NCI-H128 (cell line): ENCODE measurements around the gene ABHD18.
"Not testable (repeated sequence)": the region's sequence is repeated elsewhere in the genome, so short reads cannot be mapped to it uniquely, and the experiment has no call there.

Experiments used
- DNase-seq: peaks from one replicate; lab custom pipeline; 2025; ENCODE audit not compliant: unreplicated experiment; lab: John Stamatoyannopoulos, UW

The ABHD18 gene

GRCh38 chr4:127965062-127965802, at the start of gene ABHD18, which contains the start of gene MFSD8:
Gene ABHD18, plus strand, starts transcription at chr4:127965406. Its CDS starts 17,550 bp downstream, at chr4:127982956.
Gene MFSD8, minus strand, starts transcription at chr4:127965173. Its CDS starts 40 bp downstream, at chr4:127965133.
- DNase-seq: peak; percentile 86

- DNase-seq: no peak
Observed at GRCh38 chr4:127916512-127916911, 48.7 kb upstream of the ABHD18 start.

GRCh38 chr4:127917151-127917550, 48.1 kb upstream of the ABHD18 start:
- DNase-seq: no peak

GRCh38 chr4:127920521-127920920, 44.7 kb upstream of the ABHD18 start:
- DNase-seq: no peak

GRCh38 chr4:127922226-127922625, 43.0 kb upstream of the ABHD18 start:
- no peak for DNase-seq

GRCh38 chr4:127925720-127926119, 39.5 kb upstream of the ABHD18 start:
- DNase-seq: not testable (repeated sequence)

- no peak for DNase-seq
Observed at GRCh38 chr4:127930175-127930574, 35.0 kb upstream of the ABHD18 start.

- DNase-seq: not testable (repeated sequence)
Observed at GRCh38 chr4:127931836-127932235, 33.4 kb upstream of the ABHD18 start.

GRCh38 chr4:127936974-127937373, 28.2 kb upstream of the ABHD18 start:
- no peak for DNase-seq

- DNase-seq: no peak
Observed at GRCh38 chr4:127957105-127957504, 8.1 kb upstream of the ABHD18 start.

GRCh38 chr4:127959794-127960193, 5.4 kb upstream of the ABHD18 start:
- DNase-seq: no peak

GRCh38 chr4:127963633-127964398, 1.4 kb upstream of the ABHD18 start:
- DNase-seq: not testable (repeated sequence)

GRCh38 chr4:127964426-127965061, 662 bp upstream of the ABHD18 start:
- DNase-seq: not testable (repeated sequence)

GRCh38 chr4:127965803-127966175, 583 bp downstream of the ABHD18 start:
- DNase-seq: peak; percentile 16

- no peak for DNase-seq
Observed at GRCh38 chr4:127967141-127967775, 2.1 kb downstream of the ABHD18 start.

GRCh38 chr4:127968586-127968985, 3.4 kb downstream of the ABHD18 start:
- no peak for DNase-seq

GRCh38 chr4:127970925-127971324, 5.7 kb downstream of the ABHD18 start:
- not testable (repeated sequence) for DNase-seq

- DNase-seq: no peak
Observed at GRCh38 chr4:127975121-127975770, 10.0 kb downstream of the ABHD18 start.

- no peak for DNase-seq
Observed at GRCh38 chr4:127978930-127979329, 13.7 kb downstream of the ABHD18 start.

GRCh38 chr4:127982445-127982844, 17.2 kb downstream of the ABHD18 start:
- DNase-seq: no peak

GRCh38 chr4:127985989-127986388, 20.8 kb downstream of the ABHD18 start:
- DNase-seq: no peak
